HepG2 (cell line): ENCODE data around the gene RASAL1. TPM values are rescaled to one million over a fixed set of nuclear protein-coding genes. Genes with fewer than 3 reads are reported as not detected.

Experiments used
- ATAC-seq: fragments of 200-7000 bp; cut with Tn5 transposase; 3 replicates; pipeline ENCODE4 v1.9.1; 2020; ENCODE audit warnings: mild to moderate bottlenecking, moderate library complexity
- BruUV-seq: library from RNA; stranded (reverse); fragments of 400-500 nt; replicated peaks from 2 replicates; lab custom pipeline; 2021; lab: Mats Ljungman, UMichigan
- CTCF ChIA-PET: fragments of 300-600 bp; formaldehyde crosslinking; extraction: SDS; loops from one replicate; lab custom pipeline; 2021; ENCODE audit warnings: low total read pairs, inconsistent platforms, low intra/inter-chr PET ratio; lab: Yijun Ruan, JAX
- POLR2A ChIA-PET: fragments of 350-600 bp; sonication (Branson Sonifier 250); formaldehyde crosslinking; loops from one replicate; lab custom pipeline; 2020; ENCODE audit warnings: antibody characterized with exemption, inconsistent platforms; lab: Yijun Ruan, JAX
- DNase-seq: peaks from one replicate; pipeline ENCODE4 v3.0.0-alpha.2; 2015; ENCODE audit warnings: low spot score
- FAIRE-seq: peaks from 3 replicates; lab custom pipeline; 2011; peaks lifted over from hg19 to GRCh38; lab: Jason Lieb, UNC
- H2AFZ ChIP-seq: one replicate; pipeline ENCODE4 v1.6.1; 2011; ENCODE audit warnings: low read length, inconsistent platforms
- H3K27ac ChIP-seq: fragments of 300-600 bp; 3 replicates; pipeline ENCODE4 v1.8.0; 2011; ENCODE audit warnings: mixed run types, mild to moderate bottlenecking, mixed read lengths, low read length, inconsistent platforms; ENCODE audit not compliant: insufficient read depth; ENCODE audit errors: extremely low read length
- H3K27me3 ChIP-seq, 2 experiments: fragments of 200-600 bp in 1 of 2; 2 replicates in 1 of 2; 3 replicates in 1 of 2; pipeline versions ENCODE4 v1.6.0 to v1.8.0; 2011; ENCODE audit warnings: low read length in 2 of 2, mild to moderate bottlenecking in 2 of 2, moderate library complexity in 2 of 2, inconsistent platforms in 1 of 2; ENCODE audit not compliant: insufficient read depth in 2 of 2, control insufficient read depth in 1 of 2
- H3K36me3 ChIP-seq, 2 experiments: fragments of 200-600 bp in 1 of 2; replicated peaks in 1 of 2; 2 replicates in 1 of 2; 3 replicates in 1 of 2; pipeline versions ENCODE4 v1.5.1 to v1.8.0; 2011; ENCODE audit warnings: low read length in 2 of 2, inconsistent platforms in 1 of 2; ENCODE audit not compliant: insufficient read depth in 2 of 2, control insufficient read depth in 1 of 2
- H3K4me1 ChIP-seq: 2 replicates; pipeline ENCODE4 v1.5.1; 2012; ENCODE audit warnings: low read length, inconsistent platforms; ENCODE audit not compliant: insufficient read depth
- H3K4me2 ChIP-seq: 2 replicates; pipeline ENCODE4 v1.6.0; 2011; ENCODE audit warnings: low read depth, low read length, inconsistent platforms
- H3K4me3 ChIP-seq, 3 experiments: fragments of 200-600 bp in 1 of 3; sonication (generic), shearing (Covaris generic) in 1 of 3; replicated peaks in 1 of 3; 2 replicates each; pipeline ENCODE4 v1.5.1; 2011 to 2016; ENCODE audit warnings: low read length in 3 of 3, inconsistent platforms in 2 of 3, low read depth in 2 of 3, mild to moderate bottlenecking in 2 of 3, control low read depth in 1 of 3, mixed read lengths in 1 of 3; ENCODE audit not compliant: insufficient read depth in 1 of 3
- H3K79me2 ChIP-seq: one replicate; pipeline ENCODE4 v1.6.1; 2011; ENCODE audit warnings: low read length, inconsistent platforms; ENCODE audit not compliant: insufficient read depth
- H3K9ac ChIP-seq: 2 replicates; pipeline ENCODE4 v1.6.0; 2011; ENCODE audit warnings: mild to moderate bottlenecking, low read depth, low read length, inconsistent platforms; ENCODE audit not compliant: insufficient read depth
- H3K9me3 ChIP-seq: 2 replicates; pipeline ENCODE4 v1.5.1; 2012; ENCODE audit warnings: mild to moderate bottlenecking, low read length
- H4K20me1 ChIP-seq: 2 replicates; pipeline ENCODE4 v1.6.0; 2011; ENCODE audit warnings: inconsistent platforms, mild to moderate bottlenecking, low read length, moderate library complexity; ENCODE audit not compliant: insufficient read depth
- AFF4 ChIP-seq: sonication (generic); formaldehyde crosslinking; IDR thresholded peaks from 2 replicates; pipeline ENCODE4 v1.4.0; 2020; ENCODE audit warnings: missing genetic modification reagents
- MXD1 ChIP-seq: sonication (generic); formaldehyde crosslinking; IDR thresholded peaks from 2 replicates; pipeline ENCODE4 v1.4.0; 2020; ENCODE audit warnings: mild to moderate bottlenecking, missing genetic modification reagents
- RERE ChIP-seq: IDR thresholded peaks from 2 replicates; pipeline ENCODE4 v1.6.1; 2016; ENCODE audit warnings: low read depth, missing genetic modification reagents, missing compliant biosample characterization
- SNAI1 ChIP-seq: sonication (generic); formaldehyde crosslinking; IDR thresholded peaks from 2 replicates; pipeline ENCODE4 v1.5.0; 2020; ENCODE audit warnings: mild to moderate bottlenecking, missing genetic modification reagents, borderline replicate concordance
- SRF ChIP-seq: IDR thresholded peaks from 2 replicates; pipeline ENCODE4 v1.6.1; 2011; ENCODE audit warnings: mild to moderate bottlenecking, low read depth, low read length, moderate library complexity
- THAP11 ChIP-seq: IDR thresholded peaks from 2 replicates; pipeline ENCODE4 v1.6.1; 2016; ENCODE audit warnings: missing biosample characterization, missing genetic modification reagents
- ZKSCAN5 ChIP-seq: sonication (generic); formaldehyde crosslinking; IDR thresholded peaks from 2 replicates; pipeline ENCODE4 v1.5.1; 2020; ENCODE audit warnings: mild to moderate bottlenecking, missing genetic modification reagents
- ZNF431 ChIP-seq: sonication (generic); formaldehyde crosslinking; IDR thresholded peaks from 2 replicates; pipeline ENCODE4 v1.9.0; 2022; ENCODE audit warnings: missing genetic modification reagents, low read depth, mild to moderate bottlenecking, borderline replicate concordance
- WGBS: methylation state at CpG from one replicate; pipeline ENCODE4 v1.1.6; 2017; ENCODE audit warnings: low lambda C conversion rate; 5-methylcytosine and 5-hydroxymethylcytosine counted together
- in situ Hi-C: cut with HindIII; loops from 2 replicates; pipeline ENCODE4 v1.10.0; 2017; ENCODE audit warnings: low pct_unique_long_range_greater_than_20kb; ENCODE audit not compliant: extremely low pct_ligation_motif_present
- intact Hi-C: fragments of 100-400 bp; cut with micrococcal nuclease; formaldehyde crosslinking; loops from one replicate; pipeline ENCODE4 v1.10.0; 2022; ENCODE audit not compliant: unreplicated experiment
- polyA plus RNA-seq, 8 experiments: library from polyadenylated mRNA; depleted of rRNA in 3 of 8; stranded (reverse) in 7 of 8; unstranded in 1 of 8; fragments of >200 nt; fragmentation: Illumina TruSeq in 4 of 8; extraction: Trizol in 4 of 8; gene quantifications; 2 replicates each; pipeline versions ENCODE4 v1.2.1 to v1.2.3, GENCODE V29; 2011 to 2016; ENCODE audit warnings: low read depth in 4 of 8, missing spikeins in 1 of 8, mixed read lengths in 1 of 8; ENCODE audit not compliant: insufficient read depth in 1 of 8
- total RNA-seq, 5 experiments: library from RNA; depleted of rRNA; stranded (reverse); fragments of >200 nt; fragmentation: Illumina TruSeq; extraction: Trizol; gene quantifications; 2 replicates each; pipeline ENCODE4 v1.2.3, GENCODE V29; 2016; ENCODE audit warnings: low read depth in 1 of 5

RASAL1 gene
- total and polyA plus RNA-seq, 2 of the 13 experiments (the other 11 are each of a cell fraction or from before 2014, with no cell fraction given), result not detected

DNA sequence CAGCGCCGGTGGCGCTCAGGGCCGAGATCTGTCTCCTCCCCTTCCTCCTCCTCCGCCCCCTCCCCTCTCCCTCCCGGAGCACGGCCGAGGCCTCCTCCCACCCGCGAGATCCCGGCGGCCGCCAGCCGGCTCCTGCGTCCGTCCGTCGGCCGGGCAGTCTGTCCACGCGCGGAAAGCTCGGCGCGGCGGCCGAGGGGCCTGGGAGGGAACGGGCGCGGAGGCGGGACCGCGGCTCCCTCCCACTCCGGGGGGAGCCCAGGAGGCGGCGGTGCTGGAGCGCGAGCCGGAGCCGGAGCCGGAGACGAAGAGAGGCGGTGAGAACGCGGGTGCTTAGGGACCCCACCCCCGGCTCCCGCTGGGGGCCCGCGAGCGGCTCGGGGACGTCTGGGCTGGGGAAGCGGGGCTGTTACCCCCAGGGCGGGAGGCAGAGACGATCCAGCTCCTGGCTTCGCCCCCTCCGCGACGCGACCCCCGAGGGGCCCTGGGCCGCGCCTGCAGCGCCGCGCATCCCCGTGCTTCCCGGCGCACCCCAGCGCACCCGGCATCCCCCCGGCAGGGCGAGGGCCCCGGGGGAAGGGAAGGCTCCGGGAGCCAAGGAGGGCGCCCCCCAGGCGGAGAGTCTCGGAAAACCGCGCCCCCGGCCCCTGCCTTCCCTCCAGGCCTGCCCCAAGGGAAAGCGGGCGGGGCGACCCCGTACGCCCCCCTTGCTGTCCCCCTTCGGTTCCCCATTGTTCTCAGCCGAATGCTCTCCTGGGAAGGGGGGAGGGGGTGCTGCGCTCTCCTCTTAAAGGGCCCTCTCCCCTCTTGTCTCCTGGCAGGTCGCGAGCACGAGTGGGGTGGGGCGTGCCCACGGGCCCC is 78.7 kb downstream of the RASAL1 start, which contains the start of gene DTX1:
Gene DTX1 (plus strand): TSS at position 100 of the 858 bp plus-strand sequence. CDS start 1,463 bp downstream, outside the sequence.
- H3K9ac ChIP-seq, result no peak within 1 kb of the TSS
- DNase-seq (no peak), FAIRE-seq (no peak), ATAC-seq (no peak; the same call in 2 of the 3 replicates)
- intact Hi-C loops, result no loop called here
- H3K36me3 ChIP-seq, result no peaks in the 10 kb centered on the region
- no peak for TF ChIP-seq RERE (CRISPR knock-in tag)
- TF ChIP-seq THAP11 (CRISPR knock-in tag), result no peak
- TF ChIP-seq ZKSCAN5 (CRISPR knock-in tag), result no peak
- TF ChIP-seq MXD1 (CRISPR knock-in tag), result no peak
- no peak for TF ChIP-seq SRF
- TF ChIP-seq SNAI1 (CRISPR knock-in tag), result no peak
- no peak for TF ChIP-seq ZNF431
- TF ChIP-seq AFF4 (CRISPR knock-in tag), result no peak
- H3K4me1 ChIP-seq, result no peaks in the 10 kb centered on the region
- in situ Hi-C loops, result no loop called here
- POLR2A ChIA-PET, result no interaction called here
- BruUV-seq, result no TSS peak
- no peak within 1 kb of the TSS; a peak in 1 of 6 replicates for H3K4me3 ChIP-seq
- no peaks in the 10 kb centered on the region for H4K20me1 ChIP-seq
- CTCF ChIA-PET, result no interaction called here
- no peak within 1 kb of the TSS for H2AFZ ChIP-seq
- no peaks in the 10 kb centered on the region for H3K9me3 ChIP-seq
- H3K4me2 ChIP-seq, result no peak within 1 kb of the TSS
- 40% methylated on average over 10 of the region's 94 CpGs for WGBS
- H3K27ac ChIP-seq, result no peak within 1 kb of the TSS
- H3K79me2 ChIP-seq, result no peaks in the 10 kb centered on the region
- peaks cover 4 to 32% of the 10 kb centered on the region in 2 experiments; a peak in 4 of 5 replicates for H3K27me3 ChIP-seq
